ENCODE measurements around the gene CLDN34. TPM values are rescaled to one million over a fixed set of nuclear protein-coding genes. Genes with fewer than 3 reads are reported as not detected.

The CLDN34 gene
- total RNA-seq (under 1 TPM in 1 of 2 donors, not detected in 1; 0.36 TPM), polyA plus RNA-seq (not detected)
- long read RNA-seq, donor 1: 0 reads
- long read RNA-seq, donor 2: 0 reads

GRCh38 chrX:9966775-9967408 is at the start of gene CLDN34:
TSS of gene CLDN34 (plus strand) at chrX:9967358. CDS start at chrX:9967358, 0 bp downstream.
- 87 to 95% methylated on average over 16 of the region's 16 CpGs for WGBS, 2 donors
- no peak for DNase-seq
- intact Hi-C loops (cut with DNase I): no loop called here
- ATAC-seq (ENCODE audit: low FRiP score): no peak
- H3K27ac ChIP-seq (ENCODE audit: low read depth in 1 of 2, low read length in 2 of 2): no peak within 1 kb of the TSS
- no peaks in the 10 kb centered on the region for H3K27me3 ChIP-seq (ENCODE audit: control insufficient read depth in 1 of 2, insufficient read depth in 2 of 2, low read length in 1 of 2)
- no peak within 1 kb of the TSS for H3K4me3 ChIP-seq (ENCODE audit: low read length in 2 of 2)
- H3K36me3 ChIP-seq (ENCODE audit: control insufficient read depth in 1 of 2, insufficient read depth in 2 of 2, low read length in 1 of 2): no peaks in the 10 kb centered on the region
- H3K9me3 ChIP-seq (ENCODE audit: control insufficient read depth, low read length): peaks cover 1% of the 10 kb centered on the region
- no peaks in the 10 kb centered on the region for H3K4me1 ChIP-seq (ENCODE audit: control insufficient read depth in 1 of 2, insufficient read depth in 2 of 2, low read length in 2 of 2)

- WGBS, 2 donors: 69 to 93% methylated on average over 5 of the region's 5 CpGs
- H3K27ac ChIP-seq (ENCODE audit: low read depth in 1 of 2, low read length in 2 of 2): no peak overlapping the region
- intact Hi-C loops (cut with DNase I): no loop called here
Measured at GRCh38 chrX:9917861-9918260, 49.3 kb upstream of the CLDN34 start.

GRCh38 chrX:9919632-9920172 is 47.5 kb upstream of the CLDN34 start:
- 78 to 95% methylated on average over 3 of the region's 3 CpGs for WGBS, 2 donors
- Histone ChIP-seq H3K4me1 (ENCODE audit: control insufficient read depth in 1 of 2, insufficient read depth in 2 of 2, low read length in 2 of 2) (no peaks in the 10 kb centered on the region), H3K36me3 (ENCODE audit: control insufficient read depth in 1 of 2, insufficient read depth in 2 of 2, low read length in 1 of 2) (no peaks in the 10 kb centered on the region), H3K9me3 (ENCODE audit: control insufficient read depth, low read length) (peaks cover 2% of the 10 kb centered on the region), H3K27me3 (ENCODE audit: control insufficient read depth in 1 of 2, insufficient read depth in 2 of 2, low read length in 1 of 2) (no peaks in the 10 kb centered on the region), H3K27ac (ENCODE audit: low read depth in 1 of 2, low read length in 2 of 2) (no peak overlapping the region), H3K4me3 (ENCODE audit: low read length in 2 of 2) (no peak overlapping the region)
- intact Hi-C loops (cut with DNase I): no loop called here
- ATAC-seq (ENCODE audit: low FRiP score): no peak
- DNase-seq: no peak

More at GRCh38 chrX:9917861-9918260, 49.3 kb upstream of the CLDN34 start:
- H3K4me3 ChIP-seq (ENCODE audit: low read length in 2 of 2): no peak overlapping the region
- H3K27me3 ChIP-seq (ENCODE audit: control insufficient read depth in 1 of 2, insufficient read depth in 2 of 2, low read length in 1 of 2): no peaks in the 10 kb centered on the region
- no peaks in the 10 kb centered on the region for H3K4me1 ChIP-seq (ENCODE audit: control insufficient read depth in 1 of 2, insufficient read depth in 2 of 2, low read length in 2 of 2)
- no peak for DNase-seq
- no peaks in the 10 kb centered on the region for H3K36me3 ChIP-seq (ENCODE audit: control insufficient read depth in 1 of 2, insufficient read depth in 2 of 2, low read length in 1 of 2)
- ATAC-seq (ENCODE audit: low FRiP score): no peak
- peaks cover 2% of the 10 kb centered on the region for H3K9me3 ChIP-seq (ENCODE audit: control insufficient read depth, low read length)

- WGBS, 2 donors: 84 to 96% methylated on average over 5 of the region's 5 CpGs
- no peaks in the 10 kb centered on the region for H3K27me3 ChIP-seq (ENCODE audit: control insufficient read depth in 1 of 2, insufficient read depth in 2 of 2, low read length in 1 of 2)
- H3K9me3 ChIP-seq (ENCODE audit: control insufficient read depth, low read length): peaks cover 2% of the 10 kb centered on the region
- intact Hi-C loops (cut with DNase I): no loop called here
- DNase-seq (no peak), ATAC-seq (ENCODE audit: low FRiP score) (no peak)
- H3K27ac ChIP-seq (ENCODE audit: low read depth in 1 of 2, low read length in 2 of 2): no peak overlapping the region
- H3K4me3 ChIP-seq (ENCODE audit: low read length in 2 of 2): no peak overlapping the region
- H3K36me3 ChIP-seq (ENCODE audit: control insufficient read depth in 1 of 2, insufficient read depth in 2 of 2, low read length in 1 of 2): no peaks in the 10 kb centered on the region
- no peaks in the 10 kb centered on the region for H3K4me1 ChIP-seq (ENCODE audit: control insufficient read depth in 1 of 2, insufficient read depth in 2 of 2, low read length in 2 of 2)
Measured at GRCh38 chrX:9921407-9921806, 45.8 kb upstream of the CLDN34 start.

GRCh38 chrX:9923357-9923756 is 43.8 kb upstream of the CLDN34 start:
- Histone ChIP-seq H3K27ac (ENCODE audit: low read depth in 1 of 2, low read length in 2 of 2) (no peak overlapping the region), H3K4me3 (ENCODE audit: low read length in 2 of 2) (no peak overlapping the region), H3K9me3 (ENCODE audit: control insufficient read depth, low read length) (peaks cover 2% of the 10 kb centered on the region), H3K36me3 (ENCODE audit: control insufficient read depth in 1 of 2, insufficient read depth in 2 of 2, low read length in 1 of 2) (no peaks in the 10 kb centered on the region), H3K4me1 (ENCODE audit: control insufficient read depth in 1 of 2, insufficient read depth in 2 of 2, low read length in 2 of 2) (no peaks in the 10 kb centered on the region), H3K27me3 (ENCODE audit: control insufficient read depth in 1 of 2, insufficient read depth in 2 of 2, low read length in 1 of 2) (no peaks in the 10 kb centered on the region)
- DNase-seq (no peak), ATAC-seq (ENCODE audit: low FRiP score) (no peak)
- WGBS, 2 donors: 69 to 71% methylated on average over 5 of the region's 5 CpGs
- intact Hi-C loops (cut with DNase I): no loop called here

GRCh38 chrX:9926002-9926401 is 41.2 kb upstream of the CLDN34 start:
- no peaks in the 10 kb centered on the region for H3K4me1 ChIP-seq (ENCODE audit: control insufficient read depth in 1 of 2, insufficient read depth in 2 of 2, low read length in 2 of 2)
- peaks cover under 1% of the 10 kb centered on the region for H3K9me3 ChIP-seq (ENCODE audit: control insufficient read depth, low read length)
- no peaks in the 10 kb centered on the region for H3K27me3 ChIP-seq (ENCODE audit: control insufficient read depth in 1 of 2, insufficient read depth in 2 of 2, low read length in 1 of 2)
- H3K36me3 ChIP-seq (ENCODE audit: control insufficient read depth in 1 of 2, insufficient read depth in 2 of 2, low read length in 1 of 2): no peaks in the 10 kb centered on the region
- no peak overlapping the region for H3K4me3 ChIP-seq (ENCODE audit: low read length in 2 of 2)
- ATAC-seq (ENCODE audit: low FRiP score) (no peak), DNase-seq (no peak)
- intact Hi-C loops (cut with DNase I): no loop called here
- H3K27ac ChIP-seq (ENCODE audit: low read depth in 1 of 2, low read length in 2 of 2): no peak overlapping the region
- 85 to 93% methylated on average over 9 of the region's 9 CpGs for WGBS, 2 donors

- WGBS, 2 donors: 40 to 60% methylated on average over 11 of the region's 11 CpGs
- Histone ChIP-seq H3K27ac (ENCODE audit: low read depth in 1 of 2, low read length in 2 of 2) (no peak overlapping the region), H3K4me3 (ENCODE audit: low read length in 2 of 2) (no peak overlapping the region), H3K36me3 (ENCODE audit: control insufficient read depth in 1 of 2, insufficient read depth in 2 of 2, low read length in 1 of 2) (no peaks in the 10 kb centered on the region), H3K9me3 (ENCODE audit: control insufficient read depth, low read length) (no peaks in the 10 kb centered on the region), H3K4me1 (ENCODE audit: control insufficient read depth in 1 of 2, insufficient read depth in 2 of 2, low read length in 2 of 2) (no peaks in the 10 kb centered on the region), H3K27me3 (ENCODE audit: control insufficient read depth in 1 of 2, insufficient read depth in 2 of 2, low read length in 1 of 2) (no peaks in the 10 kb centered on the region)
- no peak for ATAC-seq (ENCODE audit: low FRiP score)
- DNase-seq: no peak
- intact Hi-C loops (cut with DNase I): no loop called here
Measured at GRCh38 chrX:9927698-9928482, 39.3 kb upstream of the CLDN34 start.

GRCh38 chrX:9935436-9935835 is 31.7 kb upstream of the CLDN34 start:
- H3K4me1 ChIP-seq (ENCODE audit: control insufficient read depth in 1 of 2, insufficient read depth in 2 of 2, low read length in 2 of 2): no peaks in the 10 kb centered on the region
- no peak overlapping the region for H3K4me3 ChIP-seq (ENCODE audit: low read length in 2 of 2)
- DNase-seq: no peak
- no peaks in the 10 kb centered on the region for H3K36me3 ChIP-seq (ENCODE audit: control insufficient read depth in 1 of 2, insufficient read depth in 2 of 2, low read length in 1 of 2)
- 71 to 84% methylated on average over 3 of the region's 3 CpGs for WGBS, 2 donors
- intact Hi-C loops (cut with DNase I): no loop called here
- no peak overlapping the region for H3K27ac ChIP-seq (ENCODE audit: low read depth in 1 of 2, low read length in 2 of 2)
- H3K27me3 ChIP-seq (ENCODE audit: control insufficient read depth in 1 of 2, insufficient read depth in 2 of 2, low read length in 1 of 2): no peaks in the 10 kb centered on the region
- H3K9me3 ChIP-seq (ENCODE audit: control insufficient read depth, low read length): no peaks in the 10 kb centered on the region
- no peak for ATAC-seq (ENCODE audit: low FRiP score)

All from aorta (tissue), 5 donors.